HG02884 (cell line): ENCODE measurements around the gene APOLD1.
"Not testable (repeated sequence)": the region's sequence is repeated elsewhere in the genome, so short reads cannot be mapped to it uniquely, and the experiment has no call there.

ENCODE experiments used
- ATAC-seq: cut with Tn5 transposase; IDR thresholded peaks from one replicate; pipeline ENCODE4 v1.9.1; 2021; ENCODE audit warnings: mild to moderate bottlenecking, moderate library complexity; ENCODE audit not compliant: unreplicated experiment

Gene APOLD1

GRCh38 chr12:12784911-12785814 is at the start of gene APOLD1:
APOLD1 (plus strand) TSS chr12:12785659; CDS start chr12:12785692, 33 bp downstream.
- ATAC-seq, result no peak

GRCh38 chr12:12736759-12737676 is 48.4 kb upstream of the APOLD1 start:
- ATAC-seq, result peak; percentile 80

- ATAC-seq, result not testable (repeated sequence)
Measured at GRCh38 chr12:12738152-12738551, 47.3 kb upstream of the APOLD1 start.

- ATAC-seq, result no peak
Measured at GRCh38 chr12:12741660-12742059, 43.8 kb upstream of the APOLD1 start.

- ATAC-seq, result no peak
Measured at GRCh38 chr12:12744546-12745305, 40.7 kb upstream of the APOLD1 start.

- ATAC-seq, result no peak
Measured at GRCh38 chr12:12745576-12746211, 39.8 kb upstream of the APOLD1 start.

GRCh38 chr12:12747278-12747677 is 38.2 kb upstream of the APOLD1 start:
- ATAC-seq, result no peak

- no peak for ATAC-seq
Measured at GRCh38 chr12:12748044-12748443, 37.4 kb upstream of the APOLD1 start.

GRCh38 chr12:12749433-12749832 is 36.0 kb upstream of the APOLD1 start:
- no peak for ATAC-seq

GRCh38 chr12:12755923-12756322 is 29.5 kb upstream of the APOLD1 start:
- no peak for ATAC-seq

- no peak for ATAC-seq
Measured at GRCh38 chr12:12757121-12757520, 28.3 kb upstream of the APOLD1 start.

- ATAC-seq, result no peak
Measured at GRCh38 chr12:12759234-12759915, 26.1 kb upstream of the APOLD1 start.

GRCh38 chr12:12764824-12765223 is 20.6 kb upstream of the APOLD1 start:
- no peak for ATAC-seq

- ATAC-seq, result no peak
Measured at GRCh38 chr12:12770262-12770661, 15.2 kb upstream of the APOLD1 start.

GRCh38 chr12:12774791-12775190 is 10.7 kb upstream of the APOLD1 start:
- ATAC-seq, result no peak

- ATAC-seq, result no peak
Measured at GRCh38 chr12:12776261-12776660, 9.2 kb upstream of the APOLD1 start.

- no peak for ATAC-seq
Measured at GRCh38 chr12:12777092-12777491, 8.4 kb upstream of the APOLD1 start.

- no peak for ATAC-seq
Measured at GRCh38 chr12:12779007-12779406, 6.5 kb upstream of the APOLD1 start.

GRCh38 chr12:12779529-12779928 is 5.9 kb upstream of the APOLD1 start:
- no peak for ATAC-seq

- no peak for ATAC-seq
Measured at GRCh38 chr12:12784116-12784515, 1.3 kb upstream of the APOLD1 start.
